GM23248 (cell line): ENCODE measurements around the gene PTER. TPM values are rescaled to one million over a fixed set of nuclear protein-coding genes. Genes with fewer than 3 reads are reported as not detected.

Source experiments
- DNase-seq: peaks from one replicate; pipeline ENCODE4 v3.0.0-alpha.2; 2015
- H2AFZ ChIP-seq: fragments of 200-600 bp; sonication (generic); 2 replicates; pipeline ENCODE4 v1.6.1; 2016; ENCODE audit warnings: antibody characterized with exemption
- H3F3A ChIP-seq: fragments of 200-600 bp; sonication (generic); 2 replicates; pipeline ENCODE4 v1.6.1; 2016; ENCODE audit warnings: mild to moderate bottlenecking, antibody characterized with exemption, mixed run types; ENCODE audit not compliant: insufficient read depth
- H3K27ac ChIP-seq: fragments of 200-600 bp; sonication (generic); 2 replicates; pipeline ENCODE4 v1.5.1; 2016; ENCODE audit warnings: mild to moderate bottlenecking
- H3K27me3 ChIP-seq: fragments of 200-600 bp; sonication (generic); replicated peaks from 2 replicates; pipeline ENCODE4 v1.6.1; 2016; ENCODE audit warnings: mild to moderate bottlenecking; ENCODE audit not compliant: insufficient read depth
- H3K36me3 ChIP-seq: fragments of 200-600 bp; sonication (generic); 2 replicates; pipeline ENCODE4 v1.6.1; 2016; ENCODE audit warnings: low read depth, mild to moderate bottlenecking
- H3K4me1 ChIP-seq: fragments of 200-600 bp; sonication (generic); 2 replicates; pipeline ENCODE4 v1.6.1; 2016; ENCODE audit warnings: mild to moderate bottlenecking; ENCODE audit not compliant: insufficient read depth
- H3K4me2 ChIP-seq: fragments of 200-600 bp; sonication (generic); one replicate; pipeline ENCODE4 v1.6.1; 2016; ENCODE audit warnings: mild to moderate bottlenecking; ENCODE audit not compliant: unreplicated experiment
- H3K4me3 ChIP-seq: fragments of 200-600 bp; sonication (generic); 2 replicates; pipeline ENCODE4 v1.5.1; 2016; ENCODE audit warnings: mild to moderate bottlenecking
- H3K79me2 ChIP-seq: fragments of 200-600 bp; sonication (generic); 2 replicates; pipeline ENCODE4 v1.6.1; 2016; ENCODE audit warnings: mild to moderate bottlenecking; ENCODE audit not compliant: insufficient read depth
- H3K9ac ChIP-seq: fragments of 200-600 bp; sonication (generic); 2 replicates; pipeline ENCODE4 v1.6.1; 2016; ENCODE audit warnings: mild to moderate bottlenecking
- H3K9me2 ChIP-seq: fragments of 200-600 bp; sonication (generic); 2 replicates; pipeline ENCODE4 v1.6.1; 2016; ENCODE audit warnings: mixed run types, mild to moderate bottlenecking, moderate library complexity; ENCODE audit not compliant: insufficient read depth
- H3K9me3 ChIP-seq: fragments of 200-600 bp; sonication (generic); one replicate; pipeline ENCODE4 v1.6.1; 2017; ENCODE audit warnings: low read depth
- H4K20me1 ChIP-seq: fragments of 200-600 bp; sonication (generic); 2 replicates; pipeline ENCODE4 v1.6.0; 2016; ENCODE audit not compliant: insufficient read depth
- EZH2 ChIP-seq: fragments of 200-600 bp; sonication (generic); IDR thresholded peaks from 2 replicates; pipeline ENCODE4 v1.6.1; 2018; ENCODE audit warnings: antibody characterized with exemption, mild to moderate bottlenecking; ENCODE audit not compliant: insufficient read depth, poor library complexity, severe bottlenecking
- EZH2phosphoT487 ChIP-seq: fragments of 200-600 bp; sonication (generic); IDR thresholded peaks from 2 replicates; pipeline ENCODE4 v1.6.1; 2018; ENCODE audit warnings: antibody characterized with exemption, moderate library complexity, mild to moderate bottlenecking, low read depth; ENCODE audit not compliant: insufficient read depth
- WGBS, 2 experiments: methylation state at CpG; one replicate each; pipeline ENCODE4 v1.1.6; 2015 to 2017; ENCODE audit warnings: low lambda C conversion rate in 2 of 2, low coverage in 1 of 2; ENCODE audit errors: missing lambda C conversion rate in 2 of 2; 5-methylcytosine and 5-hydroxymethylcytosine counted together
- in situ Hi-C: fragments of 300-500 bp; cut with MboI; formaldehyde crosslinking; loops from 2 replicates; pipeline ENCODE4 v1.15.0; 2020
- polyA plus RNA-seq: library from polyadenylated mRNA; unstranded; fragments of >200 nt; fragmentation: Nextera tagmentation; extraction: Ambion mirVana; gene quantifications from 2 replicates; pipeline ENCODE4 v1.2.1, GENCODE V29; 2016
- total RNA-seq: library from RNA; depleted of rRNA; stranded (reverse); fragments of >200 nt; shearing (Covaris generic); gene quantifications from 2 replicates; pipeline ENCODE4 v1.2.3, GENCODE V29; 2014

PTER gene
- total and polyA plus RNA-seq, 2 experiments from 2014 or later = 12.6 to 13.3 TPM

DNA sequence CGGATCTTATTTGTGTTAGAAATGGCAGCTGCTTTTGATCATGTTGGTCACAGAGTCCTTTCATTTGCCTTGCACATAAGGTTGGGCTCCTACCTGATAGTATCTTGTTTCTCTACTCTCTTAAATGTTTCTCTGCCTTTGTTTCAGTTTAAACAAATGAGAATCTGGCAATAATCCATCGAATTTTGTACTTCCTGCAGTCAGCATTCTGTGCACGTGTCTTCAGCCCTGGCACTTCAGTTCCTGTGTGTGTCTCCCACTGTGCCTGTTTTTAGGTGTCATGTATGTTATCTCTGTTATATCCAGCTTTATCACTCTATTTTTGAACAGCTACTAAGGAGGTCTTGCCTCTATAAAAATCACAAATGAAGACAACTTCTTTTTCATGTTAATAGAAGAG, 28.4 kb upstream of the PTER start:
- H3K4me1 ChIP-seq = no peaks in the 10 kb centered on the region
- in situ Hi-C loops = no loop called here
- no peaks in the 10 kb centered on the region for H3F3A ChIP-seq
- 45 to 46% methylated on average over 3 of the region's 3 CpGs for WGBS, 2 experiments
- no peaks in the 10 kb centered on the region; the same call in 1 of the 2 replicates for H3K27me3 ChIP-seq
- no peak for TF ChIP-seq EZH2
- TF ChIP-seq EZH2phosphoT487 = no peak
- no peak overlapping the region for H3K4me2 ChIP-seq
- H3K4me3 ChIP-seq = no peak overlapping the region
- no peaks in the 10 kb centered on the region for H3K79me2 ChIP-seq
- H3K9me2 ChIP-seq = no peaks in the 10 kb centered on the region
- no peak overlapping the region for H3K27ac ChIP-seq
- no peaks in the 10 kb centered on the region for H3K9me3 ChIP-seq
- H3K36me3 ChIP-seq = no peaks in the 10 kb centered on the region
- no peak overlapping the region for H3K9ac ChIP-seq
- no peak for DNase-seq
- H4K20me1 ChIP-seq = no peaks in the 10 kb centered on the region
- no peak overlapping the region for H2AFZ ChIP-seq

DNA sequence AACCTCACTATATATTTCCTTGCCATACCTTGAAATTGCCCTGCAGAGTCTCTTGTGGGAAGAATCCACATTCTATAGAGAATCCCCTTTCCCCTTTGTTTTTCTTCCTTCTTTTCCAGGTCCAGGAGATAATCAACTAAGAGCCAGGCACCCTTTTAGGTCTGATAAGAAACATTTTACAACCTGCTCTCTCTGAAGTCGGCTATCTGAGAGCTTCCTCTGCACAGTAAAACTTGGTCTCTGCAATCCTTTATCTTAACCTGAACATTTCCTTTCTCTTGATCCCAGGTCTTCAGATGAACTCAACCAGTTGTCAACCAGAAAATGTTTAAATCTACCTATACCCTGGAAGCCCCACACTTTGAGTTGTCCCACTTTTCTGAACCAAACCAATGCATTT, 19.5 kb upstream of the PTER start:
- Histone ChIP-seq H3K4me1 (no peaks in the 10 kb centered on the region), H4K20me1 (no peaks in the 10 kb centered on the region), H3K9me3 (no peaks in the 10 kb centered on the region), H3K27ac (no peak overlapping the region), H3K79me2 (no peaks in the 10 kb centered on the region), H3K9ac (no peak overlapping the region), H3K4me2 (no peak overlapping the region), H2AFZ (no peak overlapping the region), H3K36me3 (no peaks in the 10 kb centered on the region), H3K9me2 (no peaks in the 10 kb centered on the region), H3K27me3 (peaks cover 17% of the 10 kb centered on the region), H3K4me3 (no peak overlapping the region), H3F3A (no peaks in the 10 kb centered on the region)
- in situ Hi-C loops = no loop called here
- no peak for DNase-seq
- TF ChIP-seq EZH2 (no peak), EZH2phosphoT487 (no peak)
- 0% methylated on average over 1 of the region's 1 CpG for WGBS, 2 experiments

DNA sequence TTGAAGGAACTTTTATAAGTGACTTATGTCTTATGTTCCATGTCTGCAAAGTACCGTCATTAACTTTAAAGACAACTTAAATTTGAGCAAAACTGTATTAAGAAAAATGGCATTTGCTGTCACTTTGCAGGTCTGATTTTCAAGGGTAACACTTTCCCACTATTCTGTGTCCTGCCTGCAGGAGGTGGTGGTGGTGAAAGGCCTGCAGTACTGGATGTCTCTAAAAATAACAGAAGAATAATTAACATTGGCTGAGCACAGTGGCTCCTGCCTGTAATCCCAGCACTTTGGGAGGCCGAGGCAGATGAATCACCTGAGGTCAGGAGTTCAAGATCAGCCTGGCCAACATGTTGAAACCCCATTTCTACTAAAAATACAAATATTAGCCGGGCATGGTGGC, 13.2 kb upstream of the PTER start:
- Histone ChIP-seq H3K4me3 (no peak overlapping the region), H3K27me3 (peaks cover 13% of the 10 kb centered on the region), H4K20me1 (no peaks in the 10 kb centered on the region), H3K36me3 (no peaks in the 10 kb centered on the region), H3K9ac (no peak overlapping the region), H3K27ac (no peak overlapping the region), H3K9me2 (no peaks in the 10 kb centered on the region), H2AFZ (no peak overlapping the region), H3K9me3 (no peaks in the 10 kb centered on the region), H3K4me2 (no peak overlapping the region), H3K79me2 (no peaks in the 10 kb centered on the region), H3F3A (no peaks in the 10 kb centered on the region), H3K4me1 (no peaks in the 10 kb centered on the region)
- TF ChIP-seq EZH2 = no peak
- TF ChIP-seq EZH2phosphoT487 = no peak
- no peak for DNase-seq
- in situ Hi-C loops = no loop called here
- 53 to 64% methylated on average over 3 of the region's 3 CpGs for WGBS, 2 experiments

DNA sequence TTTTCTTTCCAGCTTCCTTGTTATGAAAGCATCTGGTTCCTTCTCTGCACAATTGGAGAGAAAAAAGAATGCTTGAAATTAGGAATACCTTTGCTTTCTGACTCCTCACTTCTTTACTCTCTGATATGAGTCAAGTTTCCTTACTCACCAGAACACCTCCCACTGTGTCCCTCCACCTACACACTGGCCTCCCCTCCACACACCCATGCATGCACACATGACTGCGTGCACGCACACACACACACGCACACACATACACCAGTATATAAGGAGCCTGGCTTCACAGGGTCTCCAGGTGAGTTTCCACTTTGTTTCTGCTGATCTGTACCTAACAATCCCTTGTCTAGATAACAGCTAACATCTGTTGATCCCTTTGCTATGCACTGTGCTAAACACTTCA, 11.4 kb upstream of the PTER start:
- DNase-seq = no peak
- no peak overlapping the region for H3K27ac ChIP-seq

DNA sequence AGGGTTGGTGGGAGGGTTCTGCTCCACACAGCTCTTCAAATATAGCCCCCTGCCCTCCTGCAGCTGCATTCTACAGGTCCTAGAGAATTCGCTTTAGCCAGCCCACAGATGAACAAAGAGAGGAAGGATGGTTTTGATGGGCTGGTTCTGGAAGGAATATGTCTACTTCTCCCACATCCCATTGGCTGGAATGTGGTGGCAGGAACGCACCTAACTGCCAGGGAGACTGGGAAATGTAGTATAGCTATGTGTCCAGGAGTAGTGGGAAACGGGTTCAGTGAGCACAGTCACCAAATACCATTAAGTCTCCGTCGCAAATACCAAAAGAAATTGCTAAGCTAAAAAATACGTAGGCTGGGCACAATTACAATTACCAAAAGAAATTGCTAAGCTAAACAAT, 7.3 kb upstream of the PTER start:
- no peaks in the 10 kb centered on the region for H3K36me3 ChIP-seq
- H3F3A ChIP-seq = no peaks in the 10 kb centered on the region
- no peak overlapping the region for H3K9ac ChIP-seq
- H3K27me3 ChIP-seq = no peaks in the 10 kb centered on the region; the same call in 1 of the 2 replicates
- H2AFZ ChIP-seq = no peak overlapping the region
- H3K79me2 ChIP-seq = no peaks in the 10 kb centered on the region
- H3K27ac ChIP-seq = no peak overlapping the region
- no peak for TF ChIP-seq EZH2phosphoT487
- no peak for TF ChIP-seq EZH2
- no peak overlapping the region for H3K4me3 ChIP-seq
- no peaks in the 10 kb centered on the region for H3K9me2 ChIP-seq
- H3K4me1 ChIP-seq = no peaks in the 10 kb centered on the region
- DNase-seq = no peak
- in situ Hi-C loops = no loop called here
- no peaks in the 10 kb centered on the region for H3K9me3 ChIP-seq
- H4K20me1 ChIP-seq = no peaks in the 10 kb centered on the region
- 42 to 53% methylated on average over 6 of the region's 6 CpGs for WGBS, 2 experiments
- no peak overlapping the region for H3K4me2 ChIP-seq

More for the DNA sequence above, 11.4 kb upstream of the PTER start:
- no peaks in the 10 kb centered on the region for H3K9me2 ChIP-seq
- TF ChIP-seq EZH2phosphoT487 (no peak), EZH2 (no peak)
- no peaks in the 10 kb centered on the region for H4K20me1 ChIP-seq
- H3F3A ChIP-seq = no peaks in the 10 kb centered on the region
- H3K79me2 ChIP-seq = no peaks in the 10 kb centered on the region
- no peaks in the 10 kb centered on the region for H3K36me3 ChIP-seq
- H3K9ac ChIP-seq = no peak overlapping the region
- no peak overlapping the region for H2AFZ ChIP-seq
- no peak overlapping the region for H3K4me3 ChIP-seq
- WGBS, 2 experiments = 55 to 74% methylated on average over 3 of the region's 3 CpGs
- no peaks in the 10 kb centered on the region for H3K4me1 ChIP-seq
- no peak overlapping the region for H3K4me2 ChIP-seq
- in situ Hi-C loops = no loop called here
- H3K27me3 ChIP-seq = peaks cover 10% of the 10 kb centered on the region
- H3K9me3 ChIP-seq = no peaks in the 10 kb centered on the region
